CD4-positive, alpha-beta memory T cell (primary cell): ENCODE results near the gene TMEM59L. TPM values are rescaled to one million over a fixed set of nuclear protein-coding genes. Genes with fewer than 3 reads are reported as not detected.
A peak's percentile ranks its signal among the peaks of the same experiment; 100 is the strongest.

ENCODE experiments used
- CTCF ChIA-PET: fragments of 350-600 bp; sonication (Branson Sonifier 250); formaldehyde crosslinking; loops from one replicate; lab custom pipeline; 2021; ENCODE audit warnings: inconsistent platforms; ENCODE audit not compliant: partially characterized antibody; lab: Charles Lee
- POLR2A ChIA-PET: fragments of 350-600 bp; sonication (Branson Sonifier 250); formaldehyde crosslinking; loops from one replicate; lab custom pipeline; 2021; ENCODE audit not compliant: partially characterized antibody; lab: Charles Lee
- DNase-seq, 5 donors: peaks; one replicate each; pipeline versions ENCODE4 v3.0.0 to v3.0.0-alpha.2; 2020 to 2022; ENCODE audit warnings: mixed read lengths in 1 of 5
- H3K27ac ChIP-seq: one replicate; pipeline ENCODE4 v1.7.0; 2013; ENCODE audit warnings: low read depth, low read length
- H3K27me3 ChIP-seq: 2 replicates; pipeline ENCODE4 v1.7.0; 2013; ENCODE audit warnings: mild to moderate bottlenecking, low read length, moderate library complexity; ENCODE audit not compliant: insufficient read depth
- H3K36me3 ChIP-seq: 2 replicates; pipeline ENCODE4 v1.7.0; 2013; ENCODE audit warnings: mild to moderate bottlenecking, low read length, moderate library complexity; ENCODE audit not compliant: insufficient read depth
- H3K4me1 ChIP-seq: 2 replicates; pipeline ENCODE4 v1.7.0; 2013; ENCODE audit warnings: mild to moderate bottlenecking, low read length, moderate library complexity; ENCODE audit not compliant: insufficient read depth
- H3K4me3 ChIP-seq, 2 donors: one replicate each; pipeline ENCODE4 v1.7.0; 2013; ENCODE audit warnings: low read length in 2 of 2, mild to moderate bottlenecking in 1 of 2
- H3K9me3 ChIP-seq, 2 donors: one replicate each; pipeline ENCODE4 v1.7.0; 2013; ENCODE audit warnings: low read length in 2 of 2, control low read depth in 1 of 2; ENCODE audit not compliant: control insufficient read depth in 1 of 2
- H3K27ac Mint-ChIP-seq, 7 donors: one replicate each; pipeline ENCODE4 v1.8.0; 2020 to 2021; ENCODE audit warnings: mixed read lengths in 7 of 7, mild to moderate bottlenecking in 6 of 7, inconsistent platforms in 3 of 7, moderate library complexity in 3 of 7
- H3K27me3 Mint-ChIP-seq, 2 donors: one replicate each; pipeline ENCODE4 v1.8.0; 2020 to 2021; ENCODE audit warnings: mixed read lengths in 2 of 2
- H3K36me3 Mint-ChIP-seq, 2 donors: one replicate each; pipeline ENCODE4 v1.8.0; 2020 to 2021; ENCODE audit warnings: mixed read lengths in 2 of 2, inconsistent platforms in 1 of 2, mild to moderate bottlenecking in 1 of 2
- H3K4me1 Mint-ChIP-seq, 4 donors: one replicate each; pipeline ENCODE4 v1.8.0; 2020 to 2021; ENCODE audit warnings: mixed read lengths in 4 of 4, mild to moderate bottlenecking in 1 of 4
- H3K4me3 Mint-ChIP-seq, 8 donors: one replicate each; pipeline ENCODE4 v1.8.0; 2020 to 2021; ENCODE audit warnings: mixed read lengths in 8 of 8, mild to moderate bottlenecking in 7 of 8, moderate library complexity in 6 of 8, inconsistent platforms in 3 of 8
- H3K9me3 Mint-ChIP-seq, 8 donors: one replicate each; pipeline ENCODE4 v1.8.0; 2020 to 2021; ENCODE audit warnings: mixed read lengths in 8 of 8, mild to moderate bottlenecking in 5 of 8, inconsistent platforms in 3 of 8, moderate library complexity in 1 of 8
- intact Hi-C: fragments of 100-400 bp; cut with micrococcal nuclease; formaldehyde crosslinking; loops from one replicate; pipeline ENCODE4 v1.15.1; 2023
- polyA plus RNA-seq, 2 donors: library from polyadenylated mRNA; unstranded; fragments of 300-500 nt; fragmentation: Illumina TruSeq; gene quantifications; one replicate each; pipeline ENCODE4 v1.2.3, GENCODE V29; 2021
- total RNA-seq, 2 experiments: library from RNA; stranded (reverse); gene quantifications; one replicate each; pipeline ENCODE4 v1.2.3, GENCODE V29; 2021

Gene TMEM59L
- total and polyA plus RNA-seq, 4 experiments from 2014 or later, result not detected

GRCh38 chr19:18639706-18640243, 27.1 kb downstream of the TMEM59L start:
- intact Hi-C loops, result loop anchor here (5.0 kb wide), 1 partner anchor 97 kb away; the partner anchor contains the start of gene FKBP8
- Histone ChIP-seq H3K4me3 (no peak overlapping the region), H3K9me3 (no peaks in the 10 kb centered on the region), H3K27me3 (no peaks in the 10 kb centered on the region), H3K4me1 (peaks cover 24% of the 10 kb centered on the region), H3K27ac (no peak overlapping the region), H3K36me3 (no peaks in the 10 kb centered on the region)
- H3K27ac Mint-ChIP-seq, result peak overlapping the region in 1 of 7 donors; percentile 8
- H3K4me3 Mint-ChIP-seq, result peak overlapping the region in 1 of 8 donors; percentile 7
- no peak for DNase-seq
- POLR2A ChIA-PET, result interaction anchor here (1.5 kb wide), 1 partner anchor 68 kb away, joined by 4 read pairs; the partner anchor contains the start of gene UBA52
- H3K36me3 Mint-ChIP-seq, result no peaks in the 10 kb centered on the region
- H3K4me1 Mint-ChIP-seq, result peaks cover 22 to 49% (median 37%) of the 10 kb centered on the region in 4 donors
- no peaks in the 10 kb centered on the region for H3K9me3 Mint-ChIP-seq
- CTCF ChIA-PET, result interaction anchor here (0.8 to 1.0 kb wide), 2 partner anchors 9 to 28 kb away, joined by 3 read pairs; partner anchors contain the start of gene TMEM59L
- H3K27me3 Mint-ChIP-seq, result no peaks in the 10 kb centered on the region

GRCh38 chr19:18644196-18645034, 31.7 kb downstream of the TMEM59L start:
- DNase-seq, result no peak
- Histone ChIP-seq H3K4me3 (no peak overlapping the region), H3K4me1 (no peaks in the 10 kb centered on the region), H3K36me3 (no peaks in the 10 kb centered on the region), H3K9me3 (no peaks in the 10 kb centered on the region), H3K27ac (no peak overlapping the region), H3K27me3 (no peaks in the 10 kb centered on the region)
- peaks cover 10 to 31% (median 14%) of the 10 kb centered on the region in 4 donors for H3K4me1 Mint-ChIP-seq
- H3K27ac Mint-ChIP-seq, result no peak overlapping the region
- H3K27me3 Mint-ChIP-seq, result no peaks in the 10 kb centered on the region
- intact Hi-C loops, result no loop called here
- ChIA-PET CTCF (no interaction called here), POLR2A (no interaction called here)
- H3K36me3 Mint-ChIP-seq, result peaks cover 0 to 7% of the 10 kb centered on the region in 2 donors
- no peaks in the 10 kb centered on the region for H3K9me3 Mint-ChIP-seq
- H3K4me3 Mint-ChIP-seq, result no peak overlapping the region

GRCh38 chr19:18645035-18645511, 32.4 kb downstream of the TMEM59L start:
- peaks cover 6 to 31% (median 10%) of the 10 kb centered on the region in 4 donors for H3K4me1 Mint-ChIP-seq
- Histone ChIP-seq H3K36me3 (no peaks in the 10 kb centered on the region), H3K9me3 (no peaks in the 10 kb centered on the region), H3K4me1 (no peaks in the 10 kb centered on the region), H3K27me3 (no peaks in the 10 kb centered on the region), H3K4me3 (no peak overlapping the region), H3K27ac (no peak overlapping the region)
- no peaks in the 10 kb centered on the region for H3K27me3 Mint-ChIP-seq
- ChIA-PET CTCF (no interaction called here), POLR2A (no interaction called here)
- H3K27ac Mint-ChIP-seq, result no peak overlapping the region
- H3K36me3 Mint-ChIP-seq, result peaks cover 0 to 10% of the 10 kb centered on the region in 2 donors
- no peak overlapping the region for H3K4me3 Mint-ChIP-seq
- no peak for DNase-seq
- no peaks in the 10 kb centered on the region for H3K9me3 Mint-ChIP-seq
- intact Hi-C loops, result no loop called here

GRCh38 chr19:18646535-18647370, 34.1 kb downstream of the TMEM59L start:
- no peaks in the 10 kb centered on the region for H3K36me3 ChIP-seq
- intact Hi-C loops, result no loop called here
- Mint-ChIP-seq H3K27ac (no peak overlapping the region), H3K36me3 (peaks cover 0 to 14% of the 10 kb centered on the region in 2 donors), H3K4me3 (no peak overlapping the region), H3K27me3 (no peaks in the 10 kb centered on the region), H3K9me3 (no peaks in the 10 kb centered on the region), H3K4me1 (peaks cover 6 to 32% (median 10%) of the 10 kb centered on the region in 4 donors)
- no peak overlapping the region for H3K27ac ChIP-seq
- ChIA-PET CTCF (no interaction called here), POLR2A (no interaction called here)
- no peaks in the 10 kb centered on the region for H3K4me1 ChIP-seq
- no peaks in the 10 kb centered on the region for H3K9me3 ChIP-seq
- DNase-seq, result no peak
- H3K4me3 ChIP-seq, result no peak overlapping the region
- no peaks in the 10 kb centered on the region for H3K27me3 ChIP-seq

GRCh38 chr19:18647371-18647767, 34.7 kb downstream of the TMEM59L start:
- H3K36me3 ChIP-seq, result no peaks in the 10 kb centered on the region
- H3K36me3 Mint-ChIP-seq, result peaks cover 0 to 15% of the 10 kb centered on the region in 2 donors
- ChIA-PET POLR2A (no interaction called here), CTCF (no interaction called here)
- peaks cover 5 to 32% (median 10%) of the 10 kb centered on the region in 4 donors for H3K4me1 Mint-ChIP-seq
- no peak overlapping the region for H3K4me3 ChIP-seq
- no peak overlapping the region for H3K27ac Mint-ChIP-seq
- H3K4me1 ChIP-seq, result no peaks in the 10 kb centered on the region
- no peaks in the 10 kb centered on the region for H3K27me3 ChIP-seq
- no peak overlapping the region for H3K4me3 Mint-ChIP-seq
- H3K9me3 ChIP-seq, result no peaks in the 10 kb centered on the region
- no peaks in the 10 kb centered on the region for H3K27me3 Mint-ChIP-seq
- no peak for DNase-seq
- intact Hi-C loops, result no loop called here
- H3K9me3 Mint-ChIP-seq, result no peaks in the 10 kb centered on the region
- H3K27ac ChIP-seq, result no peak overlapping the region

- peaks cover 0 to 15% of the 10 kb centered on the region in 2 donors for H3K36me3 Mint-ChIP-seq
- H3K4me1 Mint-ChIP-seq, result peaks cover 6 to 32% (median 10%) of the 10 kb centered on the region in 4 donors
- H3K36me3 ChIP-seq, result no peaks in the 10 kb centered on the region
- no peaks in the 10 kb centered on the region for H3K9me3 ChIP-seq
- ChIA-PET POLR2A (no interaction called here), CTCF (no interaction called here)
- H3K4me3 ChIP-seq, result no peak overlapping the region
- no peak overlapping the region for H3K27ac ChIP-seq
- H3K27me3 Mint-ChIP-seq, result no peaks in the 10 kb centered on the region
- H3K27me3 ChIP-seq, result no peaks in the 10 kb centered on the region
- DNase-seq, result no peak
- no peaks in the 10 kb centered on the region for H3K9me3 Mint-ChIP-seq
- intact Hi-C loops, result no loop called here
- H3K27ac Mint-ChIP-seq, result no peak overlapping the region
- no peaks in the 10 kb centered on the region for H3K4me1 ChIP-seq
- peak overlapping the region in 1 of 8 donors; percentile 29 for H3K4me3 Mint-ChIP-seq
These were observed 35.1 kb downstream of the TMEM59L start for GRCh38 chr19:18647807-18648206.

- Mint-ChIP-seq H3K4me3 (no peak overlapping the region), H3K4me1 (peaks cover 6 to 29% (median 8%) of the 10 kb centered on the region in 4 donors), H3K9me3 (no peaks in the 10 kb centered on the region), H3K27ac (no peak overlapping the region), H3K27me3 (no peaks in the 10 kb centered on the region), H3K36me3 (peaks cover 0 to 15% of the 10 kb centered on the region in 2 donors)
- Histone ChIP-seq H3K9me3 (no peaks in the 10 kb centered on the region), H3K4me3 (no peak overlapping the region), H3K27me3 (no peaks in the 10 kb centered on the region), H3K4me1 (no peaks in the 10 kb centered on the region), H3K36me3 (no peaks in the 10 kb centered on the region), H3K27ac (no peak overlapping the region)
- CTCF ChIA-PET, result no interaction called here
- POLR2A ChIA-PET, result no interaction called here
- DNase-seq, result no peak
- intact Hi-C loops, result no loop called here
These were observed 36.3 kb downstream of the TMEM59L start for GRCh38 chr19:18648973-18649315.
